Heart right ventricle (tissue), 16 donors: ENCODE measurements around the gene SHISAL2B. TPM values are rescaled to one million over a fixed set of nuclear protein-coding genes. Genes with fewer than 3 reads are reported as not detected.
"Not testable (repeated sequence)": the region's sequence is repeated elsewhere in the genome, so short reads cannot be mapped to it uniquely, and the experiment has no call there.

ENCODE experiments used
- ATAC-seq, 8 donors: fragments of 200-7000 bp; cut with Tn5 transposase; one replicate each; pipeline ENCODE4 v1.9.1; 2020; ENCODE audit warnings: mild to moderate bottlenecking in 8 of 8, moderate library complexity in 8 of 8, moderate number of reproducible peaks in 1 of 8
- DNase-seq, 2 donors: peaks; one replicate each; pipeline ENCODE4 v3.0.0-alpha.2; 2020
- H3K27ac ChIP-seq, 10 donors: fragments of 200-600 bp; sonication (generic) in 2 of 10; one replicate each; pipeline versions ENCODE4 v1.5.0 to v1.8.0; 2020 to 2022; ENCODE audit warnings: mild to moderate bottlenecking in 3 of 10
- H3K27me3 ChIP-seq, 7 donors: fragments of 200-600 bp; one replicate each; pipeline ENCODE4 v1.8.0; 2021 to 2022; ENCODE audit warnings: mild to moderate bottlenecking in 2 of 7
- H3K36me3 ChIP-seq, 9 donors: fragments of 200-600 bp; sonication (generic) in 1 of 9; one replicate each; pipeline versions ENCODE4 v1.5.0 to v1.8.0; 2020 to 2022; ENCODE audit warnings: mild to moderate bottlenecking in 2 of 9
- H3K4me1 ChIP-seq, 9 donors: fragments of 200-600 bp; sonication (generic) in 1 of 9; one replicate each; pipeline versions ENCODE4 v1.5.0 to v1.8.0; 2020 to 2022; ENCODE audit warnings: mild to moderate bottlenecking in 4 of 9
- H3K4me3 ChIP-seq, 10 donors: fragments of 200-600 bp; sonication (generic) in 2 of 10; one replicate each; pipeline versions ENCODE4 v1.5.0 to v1.8.0; 2020 to 2022; ENCODE audit warnings: mild to moderate bottlenecking in 7 of 10, moderate library complexity in 2 of 10
- H3K9me3 ChIP-seq, 11 donors: fragments of 200-600 bp in 10 of 11; sonication (generic) in 2 of 11; one replicate each; pipeline versions ENCODE4 v1.5.0 to v1.8.0; 2013 to 2022; ENCODE audit warnings: mild to moderate bottlenecking in 2 of 11, control low read depth in 1 of 11, moderate library complexity in 1 of 11
- WGBS, 2 donors: extraction: QIAGEN DNeasy Blood & Tissue Kit; methylation state at CpG; one replicate each; pipeline ENCODE4 v1.1.7; 2013; ENCODE audit warnings: inconsistent platforms in 1 of 2; 5-methylcytosine and 5-hydroxymethylcytosine counted together
- intact Hi-C, 10 donors: fragments of 100-400 bp; cut with DNase I; formaldehyde crosslinking; loops; one replicate each; pipeline versions ENCODE4 v1.11.1 to v1.14.2; 2022
- polyA plus RNA-seq, 2 donors: library from polyadenylated mRNA; stranded (reverse); fragments of 200-250 nt; gene quantifications; one replicate each; pipeline ENCODE4 v1.2.3, GENCODE V29; 2013
- total RNA-seq, 10 donors: library from RNA; stranded (reverse); fragmentation: NEBNext Ultra II Directional in 3 of 10; extraction: Animal tissue kit (Norgen Biotek cat#: 25700) in 3 of 10; gene quantifications; one replicate each; pipeline versions ENCODE4 v1.2.1 to v1.2.4, GENCODE V29; 2021 to 2023
- TF ChIP-seq, protein P1 (sequence below), 9 donors: fragments of 200-600 bp; sonication (generic) in 2 of 9; IDR thresholded peaks; one replicate each; pipeline versions ENCODE4 v1.5.0 to v1.8.0; 2021 to 2022; ENCODE audit warnings: antibody characterized with exemption in 9 of 9, mild to moderate bottlenecking in 5 of 9, moderate library complexity in 1 of 9
- donor health status: Arrhythmogenic right ventricular cardiomyopathy.
- donor health status: ischemic (EF 13 %, LVEDD 7.1; RV severe dilation, severe dysfunction).
- donor health status: healthy with polysubstance abuse.
- donor health status: DM: no; HTN: yes; CAD: no.
- donor health status: DM: no; HTN: no; CAD: no.
- donor health status: ischemic (EF 25% LVEDD 6.9; RV normal size, moderate dysfunction).
- donor health status: ischemic (EF 25% LVEDD 5.7; RV mildly dilated, moderate dysfunction).
- donor health status: healthy.
- donor health status: DM: yes; HTN: yes; CAD: no.
- donor health status: Ischemic cardiomyopathy.
- donor health status: ischemic (EF 35%, LVEDD 5.7; RV mildly dilated, moderate dysfunction).
- donor health status: nonischemic (EF 11% LVEDD 7.7; RV severe dilation, severe dysfunction).
- donor health status: DM: yes; HTN: yes; CAD: no.
- donor health status: PGD.
- donor health status: ischemic (EF 29% LVEDD 5.4; RV normal size, mild dysfunction).
- donor health status: nonischemic (EF 23%, LVEDD 6.1; RV moderate dilation, normal function).

SHISAL2B gene
- total and polyA plus RNA-seq, 12 donors = not detected

GRCh38 chr5:64691291-64691690 lies 988 bp downstream of the SHISAL2B start:
- DNase-seq = no peak
- Histone ChIP-seq H3K4me3 (peak overlapping the region in 1 of 10 donors; percentile 37), H3K9me3 (peaks cover 0 to 10% (median 2%) of the 10 kb centered on the region in 11 donors), H3K27ac (no peak overlapping the region), H3K4me1 (peaks cover 0 to 12% (median 11%) of the 10 kb centered on the region in 9 donors), H3K36me3 (no peaks in the 10 kb centered on the region), H3K27me3 (peaks cover 7 to 63% (median 50%) of the 10 kb centered on the region in 7 donors)
- intact Hi-C loops = no loop called here
- TF ChIP-seq, protein P1, sequence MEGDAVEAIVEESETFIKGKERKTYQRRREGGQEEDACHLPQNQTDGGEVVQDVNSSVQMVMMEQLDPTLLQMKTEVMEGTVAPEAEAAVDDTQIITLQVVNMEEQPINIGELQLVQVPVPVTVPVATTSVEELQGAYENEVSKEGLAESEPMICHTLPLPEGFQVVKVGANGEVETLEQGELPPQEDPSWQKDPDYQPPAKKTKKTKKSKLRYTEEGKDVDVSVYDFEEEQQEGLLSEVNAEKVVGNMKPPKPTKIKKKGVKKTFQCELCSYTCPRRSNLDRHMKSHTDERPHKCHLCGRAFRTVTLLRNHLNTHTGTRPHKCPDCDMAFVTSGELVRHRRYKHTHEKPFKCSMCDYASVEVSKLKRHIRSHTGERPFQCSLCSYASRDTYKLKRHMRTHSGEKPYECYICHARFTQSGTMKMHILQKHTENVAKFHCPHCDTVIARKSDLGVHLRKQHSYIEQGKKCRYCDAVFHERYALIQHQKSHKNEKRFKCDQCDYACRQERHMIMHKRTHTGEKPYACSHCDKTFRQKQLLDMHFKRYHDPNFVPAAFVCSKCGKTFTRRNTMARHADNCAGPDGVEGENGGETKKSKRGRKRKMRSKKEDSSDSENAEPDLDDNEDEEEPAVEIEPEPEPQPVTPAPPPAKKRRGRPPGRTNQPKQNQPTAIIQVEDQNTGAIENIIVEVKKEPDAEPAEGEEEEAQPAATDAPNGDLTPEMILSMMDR (IDR thresholded peaks at IDR 0.05) = no peak
- 18 to 28% methylated on average over 3 of the region's 3 CpGs for WGBS, 2 donors
- ATAC-seq = no peak

DNA sequence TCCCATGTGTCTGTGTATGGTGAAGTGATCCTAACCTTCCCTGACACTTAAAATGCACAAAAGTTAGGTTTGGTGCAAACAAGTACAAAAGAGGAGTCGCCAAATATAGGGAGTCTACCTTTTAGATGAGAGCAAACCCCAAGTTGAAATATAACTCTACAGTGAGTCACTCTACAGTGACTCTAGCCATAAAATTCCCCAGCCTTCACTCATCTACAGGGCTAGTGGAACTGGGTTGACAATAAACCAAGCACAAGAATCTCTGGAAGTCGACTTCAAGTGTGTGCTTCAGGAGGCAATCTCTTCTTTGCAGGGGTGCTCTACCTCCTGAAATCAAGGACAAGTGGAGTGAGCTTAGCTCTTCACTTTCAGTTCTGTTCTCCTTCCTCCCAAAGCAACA lies 3.3 kb downstream of the SHISAL2B start:
- no peak for ATAC-seq
- H3K27ac ChIP-seq = no peak overlapping the region
- TF ChIP-seq, protein P1 (IDR thresholded peaks at IDR 0.05) = no peak
- no peak for DNase-seq
- H3K4me3 ChIP-seq = no peak overlapping the region
- 71 to 84% methylated on average over 2 of the region's 2 CpGs for whole genome bisulfite sequencing, 2 donors
- H3K36me3 ChIP-seq = no peaks in the 10 kb centered on the region
- peaks cover 0 to 12% (median 11%) of the 10 kb centered on the region in 9 donors for H3K4me1 ChIP-seq
- intact Hi-C loops = no loop called here
- peaks cover 0 to 20% (median 11%) of the 10 kb centered on the region in 11 donors for H3K9me3 ChIP-seq
- peaks cover 7 to 53% (median 42%) of the 10 kb centered on the region in 7 donors for H3K27me3 ChIP-seq

DNA sequence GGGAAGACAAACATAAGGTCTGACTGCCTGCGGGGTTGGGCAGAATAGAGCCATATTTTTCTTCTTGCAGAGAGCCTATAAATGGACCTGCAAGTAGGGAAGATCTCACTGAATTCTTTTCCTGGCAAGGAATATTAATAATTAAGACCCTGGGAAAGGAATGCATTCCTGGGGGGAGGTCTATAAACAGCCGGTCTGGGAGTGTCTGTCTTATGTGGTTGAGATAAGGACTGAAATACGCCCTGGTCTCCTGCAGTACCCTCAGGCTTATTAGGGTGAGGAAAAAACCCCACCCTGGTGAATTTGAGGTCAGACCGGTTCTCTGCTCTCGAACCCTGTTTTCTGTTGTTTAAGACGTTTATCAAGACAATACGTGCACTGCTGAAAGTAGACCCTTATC lies 6.1 kb downstream of the SHISAL2B start:
- H3K36me3 ChIP-seq, intact Hi-C loops, H3K4me1 ChIP-seq, DNase-seq, H3K4me3 ChIP-seq, H3K27ac ChIP-seq, ATAC-seq: not testable (repeated sequence)
- peaks cover 0 to 20% (median 11%) of the 10 kb centered on the region in 11 donors for H3K9me3 ChIP-seq
- WGBS, 2 donors = 89 to 90% methylated on average over 7 of the region's 7 CpGs
- peaks cover 0 to 25% (median 14%) of the 10 kb centered on the region in 7 donors for H3K27me3 ChIP-seq

DNA sequence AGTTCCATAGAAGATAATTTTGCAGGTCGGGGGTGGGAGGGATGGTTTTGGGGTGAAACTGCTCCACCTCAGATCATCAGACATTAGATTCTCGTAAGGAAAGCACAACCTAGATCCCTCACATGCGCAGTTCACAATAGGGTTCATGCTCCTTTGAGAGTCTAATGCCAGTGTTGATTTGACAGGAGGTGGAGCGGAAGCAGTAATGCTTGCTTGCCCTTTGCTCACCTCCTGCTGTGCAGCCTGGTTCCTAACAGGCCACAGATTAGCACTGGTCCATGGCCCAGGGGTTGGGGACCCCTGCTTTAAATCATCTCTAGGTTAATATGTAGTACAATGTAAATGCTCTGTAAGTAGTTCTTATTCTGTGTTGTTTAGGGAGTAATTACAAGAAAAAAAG lies 10.5 kb downstream of the SHISAL2B start:
- TF ChIP-seq, protein P1 (IDR thresholded peaks at IDR 0.05) = no peak
- ATAC-seq = no peak
- Histone ChIP-seq H3K27ac (no peak overlapping the region), H3K4me1 (no peaks in the 10 kb centered on the region), H3K9me3 (peaks cover 0 to 18% (median 11%) of the 10 kb centered on the region in 11 donors), H3K27me3 (peaks cover 0 to 20% (median 0%) of the 10 kb centered on the region in 7 donors), H3K4me3 (no peak overlapping the region), H3K36me3 (no peaks in the 10 kb centered on the region)
- no peak for DNase-seq
- WGBS, 2 donors = 86 to 88% methylated on average over 4 of the region's 4 CpGs
- intact Hi-C loops = no loop called here

GRCh38 chr5:64706074-64706473 lies 15.8 kb downstream of the SHISAL2B start:
- H3K27ac ChIP-seq, H3K4me3 ChIP-seq, H3K36me3 ChIP-seq, DNase-seq, intact Hi-C loops, ATAC-seq, H3K4me1 ChIP-seq, H3K9me3 ChIP-seq: not testable (repeated sequence)
- 28 to 31% methylated on average over 2 of the region's 2 CpGs for WGBS, 2 donors
- H3K27me3 ChIP-seq = peaks cover 0 to 24% (median 4%) of the 10 kb centered on the region in 7 donors
